NCI-H345 (cell line): ENCODE measurements around the gene PTPRN2.
A peak's percentile ranks its signal among the peaks of the same experiment; 100 is the strongest.

ENCODE experiments used
- DNase-seq: peaks from one replicate; lab custom pipeline; 2025; lab: John Stamatoyannopoulos, UW

The PTPRN2 gene

GRCh38 chr7:158602905-158603772 is 15.5 kb upstream of the PTPRN2 start:
- DNase-seq = no peak

GRCh38 chr7:158602041-158602440 is 14.4 kb upstream of the PTPRN2 start:
- no peak for DNase-seq

GRCh38 chr7:158601090-158601489 is 13.5 kb upstream of the PTPRN2 start:
- DNase-seq = no peak

DNA sequence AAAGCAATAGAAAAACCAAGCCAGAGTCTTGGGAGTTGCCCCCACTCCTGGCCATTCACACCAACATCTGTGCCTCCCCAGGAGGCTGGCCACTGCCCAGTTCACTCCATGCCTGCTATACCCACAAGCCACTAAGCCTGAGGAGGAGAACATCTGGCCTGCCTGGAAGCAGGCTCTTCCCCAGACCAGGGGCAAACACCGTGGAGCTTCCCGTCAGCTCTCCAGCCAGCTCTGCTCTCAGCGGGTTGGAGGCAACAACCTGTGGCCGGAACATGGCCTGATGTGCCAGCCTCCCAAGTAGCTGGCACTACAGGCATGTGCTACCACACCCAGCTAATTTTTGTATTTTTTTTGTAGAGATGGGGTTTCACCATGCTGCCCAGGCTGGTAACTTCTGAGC is 9.1 kb upstream of the PTPRN2 start:
- DNase-seq = no peak

DNA sequence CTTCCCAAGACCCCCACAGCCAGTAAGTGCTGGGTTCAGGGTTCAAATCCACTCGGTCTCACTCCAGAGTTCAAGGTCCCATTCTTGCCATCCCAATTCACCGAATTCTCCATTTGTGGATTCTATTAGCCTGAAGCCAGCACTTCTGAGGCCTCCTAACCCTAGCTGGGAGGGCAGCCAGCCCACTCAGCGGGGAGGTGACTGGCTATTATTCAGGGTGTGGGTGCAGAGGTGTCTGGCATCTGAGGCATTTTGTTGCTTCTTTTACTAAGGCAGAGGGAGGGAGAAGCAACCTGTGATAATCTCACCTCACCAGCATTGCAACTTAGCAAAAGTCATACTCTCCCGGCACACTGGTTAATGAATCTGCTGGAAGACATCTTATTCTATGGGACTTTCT is 8.7 kb upstream of the PTPRN2 start:
- no peak for DNase-seq

DNA sequence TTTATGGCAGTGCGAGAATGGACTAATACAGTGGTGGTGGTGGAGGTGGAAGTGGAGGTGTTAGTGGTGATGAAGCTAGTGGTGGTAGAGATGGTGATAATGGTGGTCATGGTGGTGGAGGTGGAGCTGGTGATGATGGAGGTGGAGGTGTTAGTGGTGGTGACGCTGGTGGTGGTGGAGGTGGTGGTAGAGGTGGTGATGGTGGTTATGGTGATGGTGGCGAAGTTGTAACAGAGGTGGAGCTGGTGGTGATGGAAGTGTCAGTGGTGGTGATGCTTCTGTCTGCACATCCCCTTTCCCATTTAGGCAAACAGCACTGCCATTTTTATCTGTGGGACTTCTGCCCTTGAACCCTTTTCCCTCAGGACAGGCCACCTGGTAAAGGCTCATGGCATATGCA is 7.4 kb upstream of the PTPRN2 start:
- no peak for DNase-seq

DNA sequence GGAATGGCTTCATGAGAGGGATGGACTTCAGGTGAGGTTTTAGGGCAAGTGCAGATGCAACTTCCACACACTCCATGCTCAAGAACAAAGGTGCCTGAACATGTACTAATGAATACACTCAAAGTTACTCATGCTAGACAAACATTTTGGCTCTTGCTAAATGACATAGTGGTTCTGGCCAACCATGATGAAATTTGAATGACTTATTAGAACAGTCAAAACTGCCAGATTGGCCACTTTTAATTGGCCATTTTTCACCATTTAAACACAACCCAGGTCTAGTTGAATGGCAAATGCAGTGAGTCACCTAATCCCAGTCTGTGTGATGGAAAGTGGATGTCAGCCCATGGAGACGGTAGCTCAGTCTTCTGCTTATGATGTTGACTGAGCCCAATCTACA is 4.9 kb upstream of the PTPRN2 start:
- no peak for DNase-seq

DNA sequence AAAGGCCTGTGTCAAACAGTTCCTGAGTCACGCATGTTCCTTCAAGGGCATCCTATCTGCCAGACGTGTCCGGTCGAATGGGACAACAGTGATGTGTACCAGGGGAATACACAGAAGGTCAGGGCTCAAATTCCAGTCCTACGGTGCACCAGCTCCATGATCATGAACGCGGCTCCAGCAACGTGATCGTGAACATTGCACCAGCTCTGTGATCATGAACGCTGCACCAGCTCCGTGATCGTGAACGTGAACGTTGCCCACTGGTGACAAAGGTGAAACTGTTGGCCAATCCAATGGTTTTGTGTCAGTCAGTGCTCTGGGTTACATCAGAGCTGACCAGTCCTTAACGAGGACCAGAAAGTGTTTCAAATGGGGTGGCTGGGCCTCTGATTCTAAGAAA is 4.3 kb upstream of the PTPRN2 start:
- DNase-seq = no peak

DNA sequence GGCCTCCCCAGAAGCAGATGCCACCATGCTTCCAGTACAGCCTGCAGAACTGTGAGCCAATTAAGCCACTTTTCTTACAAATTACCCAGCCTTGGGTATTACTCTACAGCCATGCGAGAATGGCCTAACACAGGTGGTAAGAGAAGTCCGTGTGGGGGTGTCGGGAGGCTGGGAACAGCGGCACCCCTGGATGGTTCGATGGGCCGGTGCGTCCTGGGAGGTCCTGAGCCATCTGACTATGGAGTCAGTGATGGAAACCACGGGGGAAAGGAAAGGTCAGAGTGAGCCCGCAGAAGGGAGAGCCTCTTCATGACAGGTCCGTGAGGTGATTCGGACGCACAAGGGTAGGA is 2.5 kb upstream of the PTPRN2 start:
- DNase-seq = no peak

DNA sequence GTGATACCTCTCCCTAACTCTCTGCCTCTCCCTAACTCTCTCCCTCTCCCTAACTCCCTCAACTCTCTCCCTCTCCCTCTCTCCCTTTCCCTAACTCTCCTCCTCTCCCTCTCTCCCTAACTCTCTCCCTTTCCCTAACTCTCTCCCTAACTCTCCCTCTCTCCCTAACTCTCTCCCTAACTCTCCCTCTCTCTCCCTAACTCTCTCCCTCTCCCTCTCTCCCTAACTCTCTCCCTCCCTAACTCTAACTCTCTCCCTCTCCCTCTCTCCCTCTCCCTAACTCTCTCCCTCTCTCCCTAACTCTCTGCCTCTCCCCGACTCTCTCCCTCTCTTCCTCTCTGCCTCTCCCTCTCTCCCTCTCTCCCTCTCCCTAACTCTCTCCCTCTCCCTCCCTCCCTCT is 2.0 kb upstream of the PTPRN2 start:
- DNase-seq = no peak

- DNase-seq = no peak
Measured at GRCh38 chr7:158588878-158589442, 1.3 kb upstream of the PTPRN2 start.

DNA sequence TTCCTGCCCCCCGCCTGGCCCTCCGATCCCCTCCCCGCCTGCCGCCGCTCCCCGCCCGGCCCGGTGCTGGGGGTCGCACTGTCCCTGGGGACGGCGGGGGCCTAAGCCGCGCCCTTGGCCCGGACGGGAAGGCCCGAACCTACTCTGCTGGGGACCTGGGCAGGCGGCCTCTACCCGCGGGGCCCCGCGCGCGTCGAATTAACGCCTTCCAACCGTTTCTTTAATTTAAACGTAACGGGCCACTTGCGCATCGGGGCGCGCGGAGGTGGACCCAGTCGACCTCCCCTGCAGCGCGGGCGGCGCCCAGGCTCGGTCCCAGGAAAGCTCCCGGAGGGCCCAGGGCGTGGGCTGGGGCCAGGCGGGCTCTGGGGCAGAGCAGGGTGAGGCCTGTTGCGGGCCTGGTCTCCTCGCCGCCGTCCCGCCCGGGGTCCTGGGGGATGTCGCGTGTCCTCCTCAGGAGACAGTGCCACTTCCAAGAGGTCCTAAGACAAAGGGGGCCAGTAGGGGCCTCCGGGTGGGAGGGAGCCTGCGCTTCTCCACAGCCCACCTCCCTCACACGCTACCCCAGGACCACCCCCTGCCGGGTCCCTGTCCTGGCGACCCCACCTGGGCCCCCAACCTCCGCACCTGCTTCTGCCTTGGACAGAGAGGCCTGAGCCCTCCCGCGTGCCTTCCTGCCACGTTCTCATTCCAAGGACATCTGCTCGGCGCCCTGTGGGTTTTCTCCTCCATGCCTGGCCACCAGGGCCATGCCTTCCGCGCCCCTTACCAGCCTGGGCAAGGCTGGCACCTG is 658 bp upstream of the PTPRN2 start:
- DNase-seq = no peak

GRCh38 chr7:158586499-158587161 is 993 bp downstream of the PTPRN2 start:
- peak; percentile 39 for DNase-seq

DNA sequence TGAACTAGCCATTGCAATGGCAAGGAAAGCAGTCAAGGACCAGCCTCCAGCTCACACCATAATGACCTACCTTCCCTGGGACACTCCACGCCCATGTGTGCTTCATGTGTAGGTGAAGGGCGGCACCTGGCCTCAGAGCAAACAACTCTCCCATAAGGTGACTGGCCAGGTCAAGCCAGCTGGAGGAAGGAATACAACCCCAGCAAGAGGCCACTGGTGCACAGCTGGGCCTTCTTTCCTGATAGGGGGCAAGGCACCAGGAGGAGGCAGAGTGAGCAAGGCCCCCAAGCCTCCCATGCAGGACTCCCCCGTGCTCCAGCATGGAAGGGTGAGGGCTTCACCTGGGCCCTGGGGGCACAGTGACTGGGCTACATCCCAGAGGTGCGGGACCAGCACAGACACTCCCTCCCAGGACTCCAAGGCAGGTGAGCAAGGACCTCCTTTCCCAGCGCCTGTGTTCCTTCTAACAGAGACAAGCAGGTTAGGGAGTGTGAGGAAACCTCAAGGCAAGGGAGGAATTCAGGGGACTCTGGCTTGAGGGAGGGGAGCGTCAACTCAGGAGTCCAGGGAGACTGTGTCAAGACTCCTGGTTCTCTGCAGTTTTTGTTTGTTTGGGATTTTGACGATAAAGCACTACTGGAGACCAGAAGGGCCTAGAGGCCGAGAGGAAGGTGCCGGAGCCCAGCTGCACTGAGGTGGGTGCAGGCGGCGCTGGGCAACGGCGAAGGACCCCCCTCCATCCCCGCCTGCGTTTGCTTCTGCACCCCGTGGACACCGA is 1.7 kb downstream of the PTPRN2 start:
- DNase-seq = no peak

GRCh38 chr7:158584407-158584806 is 3.2 kb downstream of the PTPRN2 start:
- no peak for DNase-seq

DNA sequence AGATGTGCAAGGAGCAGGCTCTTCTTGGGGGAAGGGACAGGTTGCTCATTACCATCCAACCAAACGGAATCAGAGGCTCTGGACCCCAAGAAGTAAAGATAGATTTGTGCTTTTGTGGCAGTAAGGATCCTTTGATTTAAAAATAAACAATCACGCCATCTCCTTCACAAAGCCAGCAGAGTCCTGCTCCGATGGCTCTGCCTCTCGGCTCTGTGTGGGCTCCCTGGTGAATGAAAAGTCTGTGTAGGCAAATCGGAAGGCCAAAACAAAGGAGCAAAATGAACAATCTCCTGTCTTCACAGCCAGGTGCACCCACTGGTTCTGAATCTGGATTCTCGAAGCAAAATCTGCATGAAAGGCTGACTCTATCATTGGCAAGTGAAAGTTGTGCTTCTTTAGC is 3.8 kb downstream of the PTPRN2 start:
- DNase-seq = peak; percentile 45

DNA sequence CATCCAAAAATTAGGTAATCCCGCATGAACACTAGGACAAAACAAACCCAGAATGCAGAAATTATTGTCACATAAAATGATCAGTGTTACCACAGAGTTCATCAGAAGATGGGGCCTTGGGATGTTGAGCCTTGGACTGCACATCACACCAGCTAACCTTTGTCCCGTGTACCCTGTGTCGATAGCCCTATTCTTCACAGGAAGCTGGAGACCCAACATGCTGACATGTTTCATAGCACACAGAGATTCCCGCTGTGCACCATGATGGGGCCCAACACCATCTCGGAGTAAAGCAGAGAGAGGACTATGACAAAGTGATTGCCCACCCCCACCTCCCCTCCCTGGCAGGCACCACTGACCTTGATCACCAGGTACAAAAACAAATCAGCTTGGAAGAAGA is 4.5 kb downstream of the PTPRN2 start:
- no peak for DNase-seq

GRCh38 chr7:158582089-158582456 is 5.5 kb downstream of the PTPRN2 start:
- peak; percentile 78 for DNase-seq

- DNase-seq = peak; percentile 92
Measured at GRCh38 chr7:158581440-158582088, 6.1 kb downstream of the PTPRN2 start.

DNA sequence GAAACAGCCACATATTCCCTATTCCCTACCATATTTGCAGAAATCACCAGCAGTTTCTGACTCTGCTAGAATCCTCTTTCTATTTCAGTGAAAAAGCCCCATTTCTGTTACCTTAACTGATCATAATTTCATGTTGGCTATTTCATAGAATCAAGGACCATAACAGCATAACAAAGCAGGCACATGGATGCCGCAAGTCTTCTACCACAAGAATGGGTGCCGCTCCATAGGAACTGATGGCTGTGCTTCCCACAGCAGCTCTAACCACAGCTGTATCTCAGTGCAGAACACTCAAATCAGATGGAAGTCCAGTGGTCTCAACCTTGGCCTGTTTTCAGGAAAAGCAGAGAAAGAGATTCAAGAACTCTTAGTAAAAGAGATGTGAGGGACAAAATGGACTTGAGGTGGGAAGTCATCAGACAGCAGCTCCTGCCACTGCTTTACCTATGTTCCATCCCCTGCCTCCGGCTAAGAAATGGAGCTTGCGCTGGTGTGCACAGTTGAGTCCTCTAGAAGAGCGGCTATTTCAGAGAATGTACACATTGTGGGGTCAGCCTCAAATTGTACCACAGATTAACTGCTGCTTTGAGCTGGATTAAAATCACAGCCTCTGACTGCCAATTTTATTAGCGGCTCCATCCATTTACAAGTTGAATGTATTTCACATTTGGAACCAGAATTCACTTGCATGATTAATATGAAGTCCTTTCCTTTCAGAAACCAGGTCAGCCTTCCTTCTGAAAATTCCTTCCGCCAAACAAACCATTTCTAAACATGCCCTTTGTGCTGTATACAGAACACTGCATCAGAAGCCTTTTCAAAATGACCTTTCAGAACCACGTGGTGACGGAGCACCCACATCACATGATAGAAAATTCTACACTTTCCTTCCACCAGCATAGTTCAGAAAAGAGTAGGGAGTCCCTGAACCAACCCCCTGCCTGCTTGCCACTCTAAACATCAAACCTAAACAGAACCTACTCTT is 7.7 kb downstream of the PTPRN2 start:
- no peak for DNase-seq
